GM21825 (cell line): Measurements from ENCODE around the gene ZNF385B.
"Not testable (repeated sequence)": the region's sequence is repeated elsewhere in the genome, so short reads cannot be mapped to it uniquely, and the experiment has no call there.

Source experiments
- ATAC-seq: cut with Tn5 transposase; IDR thresholded peaks from one replicate; pipeline ENCODE4 v1.9.1; 2021; ENCODE audit warnings: mild to moderate bottlenecking, moderate library complexity; ENCODE audit not compliant: unreplicated experiment

ZNF385B gene

DNA sequence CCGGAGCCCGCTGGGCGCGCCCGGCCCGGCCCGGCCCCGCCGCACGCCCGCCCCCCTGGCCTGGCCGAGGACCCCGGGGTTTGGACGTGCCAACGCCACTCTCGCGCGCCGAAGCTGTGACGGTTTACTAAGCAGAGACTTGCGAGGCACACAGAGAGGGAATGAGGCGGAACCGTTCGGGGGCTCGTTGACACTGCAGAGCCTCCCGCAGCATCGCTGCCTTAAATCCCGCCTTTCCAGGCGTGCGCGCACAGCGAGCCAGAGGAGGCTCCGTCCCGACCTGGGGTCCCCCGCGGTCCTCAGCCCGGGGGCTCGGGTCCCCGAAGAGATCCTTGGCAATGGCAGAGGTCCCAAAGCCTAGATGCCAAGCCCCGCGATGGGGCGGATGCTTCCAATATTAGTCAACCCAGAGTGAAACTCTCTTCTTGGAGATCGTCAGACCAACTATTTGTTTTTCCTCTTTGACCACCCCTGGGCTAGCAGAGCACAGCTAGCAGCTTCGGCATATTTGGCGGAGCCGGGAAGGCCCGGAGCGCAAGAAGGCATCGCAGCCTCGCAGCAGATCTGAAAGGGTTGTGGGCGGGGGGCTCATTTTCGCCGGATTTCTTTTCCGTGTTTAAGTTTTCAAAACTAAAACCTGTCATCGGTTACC lies at the start of gene ZNF385B:
ZNF385B (minus strand) TSS at position 197 of the 652 bp plus-strand sequence.
- no peak for ATAC-seq

DNA sequence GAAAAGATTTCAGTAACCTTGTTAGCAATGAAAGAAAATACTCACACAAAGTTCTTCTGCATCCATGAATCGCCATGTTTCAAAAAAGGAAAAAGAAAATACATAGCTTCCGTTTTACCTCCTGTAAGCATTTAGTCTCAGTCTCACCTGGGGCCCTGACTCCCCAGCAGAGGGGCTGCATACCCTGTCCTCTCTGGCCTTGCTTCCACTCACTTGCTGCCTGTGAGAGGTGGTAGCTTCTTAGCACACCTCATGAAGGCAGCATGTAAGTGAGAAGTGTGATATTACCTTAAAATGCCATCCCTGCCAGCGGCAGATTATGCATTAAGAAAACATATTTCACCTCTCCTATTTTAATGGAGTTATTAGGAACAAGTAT lies 49.3 kb upstream of the ZNF385B start:
- ATAC-seq, result no peak

DNA sequence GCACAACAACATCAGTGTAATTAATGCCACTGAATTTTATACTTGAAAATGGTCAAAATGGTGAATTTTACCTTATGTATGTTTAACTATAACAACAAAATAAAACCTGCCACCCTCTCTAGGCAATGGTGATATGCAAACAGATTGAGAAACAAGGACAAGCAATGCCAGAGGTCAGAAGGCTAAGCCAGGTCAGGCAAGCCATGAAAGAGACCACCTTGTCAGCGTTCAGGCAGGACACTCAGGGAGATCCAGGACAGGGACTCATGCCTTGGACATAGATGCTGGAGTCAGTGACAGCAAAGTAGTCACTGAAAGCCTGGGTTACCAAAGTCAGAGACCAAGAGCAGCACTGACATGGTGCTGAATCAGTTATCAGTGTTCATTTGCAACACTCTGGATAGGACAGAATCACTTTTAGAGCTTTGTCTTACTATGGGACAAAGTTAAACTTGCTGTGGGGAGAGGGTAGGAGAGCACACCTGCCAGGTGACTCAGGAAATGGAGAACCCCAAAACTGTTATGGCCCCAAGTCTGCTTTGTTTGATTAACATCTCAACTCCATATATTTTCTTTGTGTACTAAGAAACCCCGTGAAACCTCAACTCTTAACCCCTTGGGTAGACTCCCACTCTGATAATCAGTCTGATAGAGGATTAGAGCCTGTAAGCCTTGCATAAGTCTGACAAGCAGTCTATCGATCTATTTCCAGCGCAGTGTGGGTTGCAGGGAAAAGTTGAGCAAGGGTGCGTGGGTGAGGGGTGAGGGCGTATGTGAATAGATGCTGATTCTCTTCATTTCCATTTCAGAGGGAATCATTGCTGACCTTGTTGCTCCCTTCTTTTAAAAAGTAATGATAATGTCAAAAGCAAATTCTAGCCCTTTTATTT lies 48.7 kb upstream of the ZNF385B start:
- no peak for ATAC-seq

DNA sequence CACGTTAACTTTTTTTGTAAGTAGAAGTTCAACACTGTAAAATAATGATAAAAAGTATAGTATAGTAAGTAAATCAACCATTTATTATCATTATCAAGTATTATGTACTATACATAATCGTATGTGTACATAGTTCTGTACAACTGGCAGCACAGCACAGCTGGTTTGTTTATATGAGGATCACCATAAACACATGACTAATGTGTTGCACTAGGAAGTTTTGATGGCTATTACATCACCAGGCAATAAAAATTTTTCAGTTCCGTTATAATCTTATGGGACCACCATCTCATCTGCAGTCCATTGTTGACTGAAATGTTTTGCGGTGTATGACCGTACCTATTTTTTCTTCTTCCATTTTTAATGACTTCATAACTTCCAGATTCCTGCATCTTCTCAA lies 39.2 kb upstream of the ZNF385B start:
- ATAC-seq, result no peak

DNA sequence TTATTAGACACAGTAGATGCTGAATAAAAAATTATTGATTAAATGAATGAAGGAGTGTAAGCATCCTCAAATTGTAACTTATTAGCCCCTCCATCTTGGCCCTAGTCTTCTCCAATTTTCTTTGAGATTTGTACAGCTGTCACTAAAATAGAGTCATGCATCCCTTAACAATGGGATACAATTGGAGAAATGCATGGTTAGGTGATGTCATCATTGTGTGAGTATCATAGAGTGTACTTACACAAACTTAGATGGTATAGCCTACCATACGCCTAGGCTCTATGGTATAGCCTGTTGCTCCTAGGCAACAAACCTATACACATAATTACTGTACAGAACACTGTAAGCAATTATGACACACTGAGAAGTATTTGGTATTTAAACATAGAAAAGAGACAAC lies 38.3 kb upstream of the ZNF385B start:
- ATAC-seq, result no peak

DNA sequence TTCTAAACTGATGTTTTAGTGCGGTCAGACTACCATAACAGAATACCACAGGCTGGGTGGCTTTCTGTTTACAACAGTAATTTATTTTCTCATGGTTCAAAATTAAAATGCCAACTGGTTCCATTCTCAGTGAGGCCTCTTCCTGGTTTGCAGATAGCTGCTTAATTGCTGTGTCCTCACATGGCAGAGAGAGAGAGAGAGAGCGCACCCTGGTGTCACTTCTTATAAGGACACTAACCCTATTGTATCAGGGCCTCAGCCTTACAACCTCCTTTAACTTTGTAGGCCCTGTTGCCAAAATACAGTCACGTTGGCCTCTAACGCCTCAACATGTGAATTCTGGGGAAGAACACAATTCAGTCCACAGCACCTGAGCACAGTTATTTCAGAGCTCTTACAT lies 37.5 kb upstream of the ZNF385B start:
- ATAC-seq, result no peak

DNA sequence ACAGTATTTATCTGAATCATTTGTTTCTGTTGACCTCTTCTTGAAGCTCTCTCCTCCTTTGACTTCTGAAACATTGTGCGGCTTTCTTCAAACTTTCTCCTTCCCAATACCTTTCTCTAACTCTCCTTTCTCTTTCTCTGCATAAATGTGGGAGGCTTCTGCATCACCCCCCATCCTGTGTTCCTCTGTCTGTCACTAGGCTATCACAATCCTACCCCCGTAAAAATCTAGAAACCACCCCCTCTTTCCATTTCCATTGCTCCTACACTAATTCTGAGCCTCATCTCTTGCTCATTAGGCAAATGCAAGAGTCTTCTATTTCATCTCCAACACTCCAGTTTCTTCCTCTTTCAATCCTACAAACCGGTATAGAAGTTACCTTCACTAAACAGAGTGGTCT lies 32.2 kb upstream of the ZNF385B start:
- ATAC-seq, result no peak

DNA sequence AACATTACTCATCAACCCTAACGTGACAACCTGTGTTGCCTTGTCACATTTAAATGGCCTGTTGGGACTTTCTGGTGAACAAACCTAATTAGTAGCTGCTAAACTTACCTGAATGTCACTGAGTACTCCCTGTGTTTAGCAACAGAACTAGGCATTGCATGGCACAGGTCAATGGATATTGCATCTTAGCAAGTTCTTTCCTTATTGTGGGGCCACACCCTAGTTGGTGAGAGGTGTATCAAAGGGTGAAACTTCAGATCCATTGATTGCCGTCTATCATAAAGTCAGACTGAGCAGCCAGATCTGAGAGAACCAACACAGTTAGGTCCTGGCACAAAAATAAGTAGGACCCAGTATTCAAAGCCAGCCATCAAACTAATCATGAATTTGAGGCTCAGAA lies 29.8 kb upstream of the ZNF385B start:
- no peak for ATAC-seq

DNA sequence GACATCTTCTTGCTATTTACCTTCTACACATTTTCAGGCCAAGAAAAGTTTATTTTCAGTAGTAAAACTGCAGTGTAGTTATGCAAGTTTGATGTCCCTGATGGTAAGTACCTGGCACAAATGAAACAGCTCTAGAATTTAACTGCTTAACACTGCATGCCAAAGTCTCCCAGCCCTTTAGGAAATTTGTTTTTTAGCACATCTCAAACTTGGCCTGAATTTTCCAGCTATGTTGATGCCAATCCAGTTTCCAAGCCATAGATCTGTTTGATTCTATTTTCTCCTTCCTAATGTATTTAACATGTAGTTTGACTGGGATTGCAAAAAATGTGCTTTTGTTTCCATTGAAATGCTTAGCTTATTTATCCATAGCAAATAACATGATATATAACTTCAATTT lies 29.3 kb upstream of the ZNF385B start:
- no peak for ATAC-seq

DNA sequence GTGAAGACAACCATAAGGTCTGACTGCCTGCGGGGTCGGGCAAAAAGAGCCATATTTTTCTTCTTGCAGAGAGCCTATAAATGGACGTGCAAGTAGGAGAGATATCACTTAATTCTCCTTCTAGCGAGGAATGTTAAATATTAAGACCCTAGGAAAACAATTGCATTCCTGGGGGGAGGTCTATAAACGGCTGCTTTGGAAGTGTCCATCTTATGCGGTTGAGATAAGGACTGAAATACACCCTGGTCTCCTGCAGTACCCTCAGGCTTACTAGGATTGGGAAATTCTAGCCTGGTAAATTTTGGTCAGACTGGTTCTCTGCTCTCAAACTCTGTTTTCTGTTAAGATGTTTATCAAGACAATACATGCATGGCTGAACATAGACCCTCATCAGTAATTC lies 27.2 kb upstream of the ZNF385B start:
- ATAC-seq, result not testable (repeated sequence)

DNA sequence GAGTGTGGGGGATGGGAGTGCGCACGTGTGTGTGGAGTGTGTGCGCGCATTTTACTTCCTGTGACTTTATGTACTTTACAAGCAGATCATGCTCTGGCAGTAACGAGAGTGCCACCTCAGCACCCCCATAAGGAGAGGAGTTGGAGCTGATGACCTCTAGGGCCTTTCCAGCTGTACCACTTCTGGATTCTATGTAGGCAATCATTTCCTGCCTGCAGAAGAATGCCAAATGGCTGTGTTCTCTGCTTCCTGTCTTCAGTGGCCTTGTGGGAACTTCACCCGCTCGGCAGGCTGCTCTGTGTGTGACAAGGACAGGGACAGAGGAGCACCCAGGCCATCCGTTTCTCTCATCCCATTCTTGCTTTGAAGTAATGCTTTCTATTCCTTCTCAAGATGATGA lies 22.8 kb upstream of the ZNF385B start:
- ATAC-seq, result no peak

DNA sequence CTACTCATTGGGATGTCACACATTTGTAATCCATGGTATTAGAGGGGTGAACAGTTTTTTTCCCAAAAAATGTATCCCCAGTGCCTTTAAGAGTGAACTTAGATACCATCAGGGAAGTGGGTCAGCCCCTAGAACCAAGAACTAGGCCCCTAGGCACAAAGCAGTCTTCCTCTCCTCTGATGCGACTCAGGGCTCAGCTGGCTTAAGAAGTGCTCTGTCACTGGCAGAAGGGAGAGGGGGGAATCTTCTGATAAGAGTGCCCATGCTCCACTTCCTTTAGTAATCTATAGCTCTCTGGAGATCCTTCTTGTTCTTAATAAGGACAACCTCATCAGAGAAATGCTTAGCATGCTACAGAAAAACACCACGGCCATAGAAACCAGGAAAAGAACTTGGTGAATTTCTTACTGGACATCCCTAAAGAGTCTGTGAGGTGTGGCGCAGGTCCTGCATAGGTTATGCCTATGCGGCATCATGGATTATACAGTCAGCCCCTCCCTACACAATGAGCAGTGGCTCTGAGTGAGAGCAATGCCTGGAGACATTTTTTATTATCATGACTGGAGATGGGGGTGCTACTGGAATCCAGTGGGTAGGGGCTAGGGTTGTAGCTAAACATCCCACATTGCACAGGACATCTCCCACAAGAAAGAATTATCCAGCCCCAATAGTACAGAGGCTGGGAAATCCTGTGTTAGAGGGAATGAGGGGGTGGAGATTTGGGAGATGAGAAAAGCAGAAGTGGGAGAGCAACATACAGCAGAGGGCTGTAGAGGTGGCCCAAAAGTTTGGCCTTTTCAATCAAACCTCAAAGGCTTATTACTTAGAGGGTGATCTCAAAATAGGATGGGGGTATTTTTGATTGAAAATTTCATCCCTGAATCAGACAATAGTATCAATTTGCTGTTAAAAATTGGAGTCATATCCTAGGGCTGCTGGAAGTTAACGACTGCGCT lies 21.7 kb upstream of the ZNF385B start:
- ATAC-seq, result no peak

DNA sequence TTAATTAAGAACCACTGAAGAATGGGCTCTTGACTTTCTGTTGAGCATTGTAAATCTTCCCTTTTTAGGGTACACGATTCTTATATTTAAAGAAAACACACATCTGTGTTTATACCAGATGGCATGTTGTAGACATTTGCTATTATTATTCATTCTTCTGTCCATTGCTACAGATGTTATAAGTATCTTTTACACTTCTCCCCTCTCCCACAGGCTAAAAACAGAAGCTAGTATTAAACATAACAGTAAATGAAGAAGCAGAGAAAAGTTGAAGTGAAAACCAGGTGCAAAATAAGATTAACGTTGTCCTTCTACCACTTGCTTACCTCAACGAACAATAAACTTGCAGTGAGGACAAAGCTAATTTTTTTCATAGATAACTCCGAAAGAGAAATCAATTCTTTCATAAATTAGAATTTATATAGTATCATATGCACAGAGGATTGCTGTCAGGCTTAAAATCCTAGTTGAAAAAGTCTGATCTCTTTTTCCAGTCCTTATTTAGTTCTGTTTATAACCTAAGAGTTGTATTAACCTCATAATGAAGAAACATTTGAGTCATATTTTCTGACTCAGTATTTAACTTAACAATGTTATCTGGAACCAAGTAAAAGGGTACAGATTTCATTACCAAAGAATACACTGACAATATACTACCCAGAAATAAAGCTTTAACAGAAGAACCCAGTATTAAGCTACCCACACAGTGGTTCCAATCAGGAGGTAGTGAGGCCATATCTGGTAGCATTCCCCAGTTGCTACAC lies 16.4 kb upstream of the ZNF385B start:
- no peak for ATAC-seq

DNA sequence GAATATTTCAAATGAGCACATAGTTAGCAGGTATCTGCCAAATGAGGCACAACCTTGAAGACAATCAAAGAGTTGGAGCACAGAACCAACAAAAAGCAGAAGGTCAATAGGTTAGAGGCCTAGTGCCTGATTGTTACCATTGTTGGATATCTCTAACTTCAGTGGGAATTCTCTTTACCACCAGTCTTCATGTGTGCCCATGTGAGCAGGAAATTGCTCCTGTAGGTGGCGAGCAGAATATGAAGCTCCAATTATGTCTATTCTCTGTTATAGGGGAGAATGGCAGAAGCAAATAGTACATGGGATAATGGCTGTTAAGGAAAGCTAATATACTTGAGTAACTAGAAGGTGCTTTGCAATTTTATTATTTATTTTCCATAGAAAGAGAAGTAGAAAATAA lies 14.9 kb upstream of the ZNF385B start:
- no peak for ATAC-seq

DNA sequence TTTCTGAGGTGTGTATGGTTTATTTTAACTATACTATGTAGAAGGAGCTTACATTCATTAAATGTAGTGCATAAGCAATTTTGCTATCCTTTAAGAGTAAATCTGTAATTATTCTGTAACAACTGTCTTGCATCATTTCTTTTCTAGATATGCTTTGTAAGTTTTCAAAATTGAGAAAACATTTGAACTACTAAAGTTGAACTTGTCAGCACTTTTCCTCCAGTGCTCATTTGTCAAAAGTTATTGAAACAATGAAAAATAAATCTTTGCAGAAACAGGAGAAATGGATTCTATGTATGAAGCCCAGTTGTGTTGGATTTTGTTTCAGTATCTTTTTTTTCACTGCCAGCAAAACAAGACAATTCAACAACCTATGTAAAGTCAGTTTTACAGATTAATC lies 14.5 kb upstream of the ZNF385B start:
- no peak for ATAC-seq

DNA sequence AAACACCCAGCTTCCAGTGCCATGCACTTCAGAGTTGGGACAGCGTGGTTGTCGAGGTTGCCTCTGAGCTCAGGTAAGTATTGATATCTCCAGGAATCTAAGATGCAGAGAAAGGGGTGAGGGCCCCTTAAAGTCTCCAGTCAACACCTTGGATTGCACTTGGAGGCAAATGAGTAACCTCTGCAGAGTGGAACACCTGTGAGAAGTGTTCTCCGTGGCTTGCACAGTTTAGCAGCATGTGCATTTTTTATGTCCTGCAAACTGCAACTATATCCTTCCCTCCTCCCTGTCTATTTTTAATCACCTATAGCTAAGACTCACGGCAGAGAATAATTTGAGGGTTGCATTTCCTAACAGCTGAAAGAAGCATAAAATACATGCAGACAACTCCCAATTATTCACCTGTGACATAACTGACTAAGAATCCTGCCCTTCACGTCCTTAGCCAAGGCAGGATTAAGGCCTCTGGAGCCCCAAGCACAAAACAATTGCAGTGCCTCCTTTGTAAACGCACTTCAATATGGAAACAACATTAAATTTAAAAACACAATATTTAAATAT lies 1.6 kb upstream of the ZNF385B start:
- ATAC-seq, result no peak

DNA sequence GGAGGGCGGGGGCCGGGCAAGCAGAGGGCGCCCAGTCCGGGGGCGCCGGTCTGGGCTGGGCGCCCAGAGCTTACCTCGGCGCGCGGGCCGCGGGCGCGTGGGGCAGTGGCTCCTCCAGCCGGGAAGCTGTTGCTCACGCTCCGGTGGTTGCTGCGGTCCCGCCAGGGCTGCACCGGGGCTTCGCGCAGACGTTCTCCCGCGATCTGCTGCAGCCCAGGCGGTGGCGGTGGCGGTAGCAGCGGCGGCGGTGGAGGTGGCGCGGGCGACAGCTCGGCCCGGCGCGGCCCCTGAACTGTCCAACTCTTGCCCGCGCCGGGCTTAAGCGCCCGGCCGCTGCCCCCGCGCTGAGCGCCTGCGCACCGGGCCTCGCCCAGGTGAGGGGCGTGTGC lies 391 bp downstream of the ZNF385B start:
- no peak for ATAC-seq

DNA sequence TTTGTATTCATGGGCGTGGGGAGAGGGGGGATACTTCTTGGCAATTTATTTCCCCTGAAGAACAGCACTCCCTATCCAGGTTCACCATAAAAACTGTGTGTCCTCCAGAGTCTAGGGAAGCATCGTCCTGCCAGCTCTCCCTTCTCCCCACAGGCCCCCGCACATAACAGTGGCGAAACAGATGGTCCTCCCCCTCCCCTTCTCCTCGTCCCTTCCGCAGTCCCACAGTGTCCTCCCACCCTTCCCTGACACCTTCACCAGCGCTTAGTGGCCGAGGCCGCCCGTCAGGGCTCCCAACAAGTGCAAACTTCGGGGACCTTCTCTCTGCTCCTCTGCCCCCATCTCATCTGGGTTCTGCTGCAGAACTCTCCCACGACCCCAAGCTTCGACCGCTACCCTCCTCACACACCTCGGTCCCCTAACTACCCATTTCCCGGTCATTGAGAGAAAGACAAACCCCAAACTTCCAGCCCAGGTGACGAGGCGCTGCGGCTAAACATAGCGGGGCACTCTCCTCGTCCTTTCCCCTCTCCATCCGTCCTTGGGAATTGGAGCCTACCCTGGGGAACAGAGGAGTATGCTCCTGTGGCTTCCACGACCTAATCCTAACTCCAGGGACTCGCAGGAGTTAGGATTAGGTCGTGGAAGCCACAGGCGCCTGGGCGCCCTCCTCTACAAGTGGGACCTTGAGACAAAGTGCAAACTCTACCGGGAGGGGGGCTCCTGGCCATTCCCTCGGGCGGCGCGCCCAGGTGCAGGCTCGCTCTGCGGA lies 971 bp downstream of the ZNF385B start:
- no peak for ATAC-seq

DNA sequence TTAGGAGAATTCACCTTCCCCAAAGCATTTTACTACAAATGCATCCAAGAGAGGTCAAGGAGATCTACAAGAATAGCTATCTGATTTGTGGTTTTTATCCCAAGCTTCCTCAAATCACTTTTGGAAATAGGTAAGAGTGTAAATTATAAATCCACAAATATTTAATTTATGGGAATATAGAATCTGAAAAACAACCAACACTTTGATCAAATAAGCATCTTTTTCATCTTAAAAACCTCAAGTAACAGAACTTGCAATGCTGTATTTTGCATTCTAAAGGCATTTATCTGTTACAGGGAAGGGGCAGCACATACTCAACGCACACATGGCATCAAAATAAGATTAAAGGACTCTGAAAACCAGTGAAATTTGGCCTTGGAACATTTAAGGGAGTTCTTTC lies 1.9 kb downstream of the ZNF385B start:
- ATAC-seq, result no peak

DNA sequence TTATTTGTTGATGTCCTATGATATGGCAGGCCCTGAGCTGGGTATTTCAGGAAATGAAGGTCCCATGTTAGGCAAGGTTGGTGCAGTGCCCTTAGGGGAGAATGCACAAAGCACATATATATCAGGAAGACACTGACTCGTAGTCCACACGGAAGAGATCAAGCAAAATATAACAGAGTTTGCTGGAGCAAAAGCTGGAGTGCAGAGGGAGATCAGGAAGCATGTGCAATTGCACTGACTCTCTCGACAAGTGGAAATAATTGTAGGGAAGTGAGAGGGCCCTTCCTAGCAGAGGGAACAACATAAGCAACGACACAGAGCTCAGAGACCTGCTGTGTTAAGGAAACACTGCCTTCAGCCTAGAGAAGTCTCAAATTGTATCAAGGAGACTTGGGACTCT lies 4.2 kb downstream of the ZNF385B start:
- ATAC-seq, result no peak
